DOHH2 (cell line): ENCODE data around the gene ABLIM2.

Experiments
- EZH2phosphoT487 ChIP-seq: fragments of 200-600 bp; sonication (generic); IDR thresholded peaks from 2 replicates; pipeline ENCODE4 v1.6.1; 2017; ENCODE audit warnings: borderline replicate concordance, mild to moderate bottlenecking, antibody characterized with exemption, low read length, moderate library complexity, mixed read lengths
- TF ChIP-seq, protein P1 (sequence below): fragments of 200-600 bp; sonication (generic); IDR thresholded peaks from one replicate; pipeline ENCODE4 v1.5.1; 2014; ENCODE audit warnings: antibody characterized with exemption, mild to moderate bottlenecking, low read depth, low read length; ENCODE audit not compliant: poor library complexity, severe bottlenecking

DNA sequence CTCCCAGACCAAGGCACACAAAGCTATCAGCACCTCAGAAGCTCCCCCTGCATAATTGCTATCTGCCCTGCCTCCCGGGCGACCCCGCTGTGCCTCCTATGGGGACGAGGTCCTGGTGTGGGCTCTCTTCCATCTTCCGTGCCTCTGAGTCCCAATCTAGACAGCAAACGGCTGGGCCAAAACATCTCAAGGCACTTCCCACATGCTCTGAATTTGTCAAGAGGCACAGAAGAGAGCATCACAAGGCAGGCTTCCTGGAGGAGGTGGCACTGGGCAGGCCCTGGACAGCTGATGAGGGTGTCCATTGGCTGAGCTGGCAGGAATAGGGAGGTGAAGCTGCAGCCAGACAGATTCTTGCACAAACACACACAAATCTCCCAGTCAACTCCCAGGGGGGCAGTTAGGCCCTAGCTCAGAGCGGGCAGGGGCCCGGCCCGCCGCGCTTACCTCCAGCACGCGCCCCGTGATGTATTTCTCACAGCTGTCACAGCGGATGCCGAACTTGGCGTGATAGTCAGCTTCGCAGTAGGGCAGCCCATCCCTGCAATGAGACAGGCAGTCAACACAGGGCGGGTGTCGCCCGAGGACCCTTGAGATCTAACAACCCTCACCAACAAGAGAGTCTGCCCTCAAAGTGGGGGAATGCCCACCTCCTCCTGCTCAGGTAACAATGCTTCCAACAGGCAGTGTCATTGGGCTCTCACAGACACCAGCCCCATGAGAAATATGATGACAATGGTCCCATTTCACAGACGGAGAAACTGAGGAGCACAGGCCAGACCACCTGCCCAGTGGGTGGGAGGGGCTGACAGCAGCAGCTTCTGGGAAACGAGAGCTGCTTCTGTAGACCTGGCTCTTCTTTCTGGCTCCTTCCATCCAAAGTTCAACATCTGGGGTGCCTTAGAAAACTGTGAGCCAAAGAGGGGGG is 81.2 kb downstream of the ABLIM2 start:
- TF ChIP-seq, protein P1, sequence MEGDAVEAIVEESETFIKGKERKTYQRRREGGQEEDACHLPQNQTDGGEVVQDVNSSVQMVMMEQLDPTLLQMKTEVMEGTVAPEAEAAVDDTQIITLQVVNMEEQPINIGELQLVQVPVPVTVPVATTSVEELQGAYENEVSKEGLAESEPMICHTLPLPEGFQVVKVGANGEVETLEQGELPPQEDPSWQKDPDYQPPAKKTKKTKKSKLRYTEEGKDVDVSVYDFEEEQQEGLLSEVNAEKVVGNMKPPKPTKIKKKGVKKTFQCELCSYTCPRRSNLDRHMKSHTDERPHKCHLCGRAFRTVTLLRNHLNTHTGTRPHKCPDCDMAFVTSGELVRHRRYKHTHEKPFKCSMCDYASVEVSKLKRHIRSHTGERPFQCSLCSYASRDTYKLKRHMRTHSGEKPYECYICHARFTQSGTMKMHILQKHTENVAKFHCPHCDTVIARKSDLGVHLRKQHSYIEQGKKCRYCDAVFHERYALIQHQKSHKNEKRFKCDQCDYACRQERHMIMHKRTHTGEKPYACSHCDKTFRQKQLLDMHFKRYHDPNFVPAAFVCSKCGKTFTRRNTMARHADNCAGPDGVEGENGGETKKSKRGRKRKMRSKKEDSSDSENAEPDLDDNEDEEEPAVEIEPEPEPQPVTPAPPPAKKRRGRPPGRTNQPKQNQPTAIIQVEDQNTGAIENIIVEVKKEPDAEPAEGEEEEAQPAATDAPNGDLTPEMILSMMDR, result no peak
- no peak for TF ChIP-seq EZH2phosphoT487
